Uterus (tissue), 4 donors: ENCODE data around the gene VPS37C. TPM values are rescaled to one million over a fixed set of nuclear protein-coding genes. Genes with fewer than 3 reads are reported as not detected.
"Not testable (repeated sequence)": the region's sequence is repeated elsewhere in the genome, so short reads cannot be mapped to it uniquely, and the experiment has no call there.

Experiments used
- DNase-seq, 2 donors: peaks; one replicate each; pipeline ENCODE4 v3.0.0-alpha.2; 2019 to 2020
- H3K27ac ChIP-seq, 2 donors: fragments of 200-600 bp; sonication (generic); 1 replicate in 1 of 2; 2 replicates in 1 of 2; pipeline ENCODE4 v1.5.1; 2016 to 2018
- H3K27me3 ChIP-seq, 2 donors: fragments of 200-600 bp; sonication (generic); one replicate each; pipeline ENCODE4 v1.5.1; 2018 to 2019; ENCODE audit warnings: control low read depth in 1 of 2
- H3K36me3 ChIP-seq, 2 donors: fragments of 200-600 bp; sonication (generic); one replicate each; pipeline ENCODE4 v1.5.1; 2019; ENCODE audit warnings: control low read depth in 1 of 2
- H3K4me1 ChIP-seq, 2 donors: fragments of 200-600 bp; sonication (generic); one replicate each; pipeline ENCODE4 v1.5.1; 2018 to 2019; ENCODE audit warnings: control low read depth in 1 of 2
- H3K4me3 ChIP-seq, 2 donors: fragments of 200-600 bp; sonication (generic); 1 replicate in 1 of 2; 2 replicates in 1 of 2; pipeline ENCODE4 v1.5.1; 2018 to 2019; ENCODE audit warnings: mild to moderate bottlenecking in 1 of 2
- H3K9me3 ChIP-seq, 2 donors: fragments of 200-600 bp; sonication (generic); one replicate each; pipeline ENCODE4 v1.5.1; 2019; ENCODE audit warnings: control low read depth in 1 of 2
- CTCF ChIP-seq, 4 experiments: fragments of 200-600 bp in 2 of 4; fragments of 450-650 bp in 2 of 4; sonication (generic) in 2 of 4; IDR thresholded peaks; one replicate each; pipeline ENCODE4 v1.5.1; 2016 to 2019; ENCODE audit warnings: antibody characterized with exemption in 4 of 4, mild to moderate bottlenecking in 2 of 4, moderate library complexity in 1 of 4
- POLR2A ChIP-seq, 2 donors: fragments of 450-650 bp; IDR thresholded peaks; one replicate each; pipeline ENCODE4 v1.6.1; 2016; ENCODE audit warnings: antibody characterized with exemption in 2 of 2, mild to moderate bottlenecking in 1 of 2, moderate library complexity in 1 of 2
- intact Hi-C: fragments of 100-400 bp; cut with DNase I; formaldehyde crosslinking; loops from one replicate; pipeline ENCODE4 v1.15.1; 2023; ENCODE audit warnings: low total_unique reads
- total RNA-seq, 4 donors: library from RNA; depleted of rRNA in 3 of 4; stranded (reverse); fragments of >200 nt in 3 of 4; gene quantifications; one replicate each; pipeline versions ENCODE4 v1.1.0 to v1.2.4, GENCODE V29; 2014 to 2023
- donor health status: DM: yes; HTN: yes; CAD: no.

The VPS37C gene
- total RNA-seq, 4 donors from 2014 or later = 0.26 to 26.3 (median 13.3) TPM

DNA sequence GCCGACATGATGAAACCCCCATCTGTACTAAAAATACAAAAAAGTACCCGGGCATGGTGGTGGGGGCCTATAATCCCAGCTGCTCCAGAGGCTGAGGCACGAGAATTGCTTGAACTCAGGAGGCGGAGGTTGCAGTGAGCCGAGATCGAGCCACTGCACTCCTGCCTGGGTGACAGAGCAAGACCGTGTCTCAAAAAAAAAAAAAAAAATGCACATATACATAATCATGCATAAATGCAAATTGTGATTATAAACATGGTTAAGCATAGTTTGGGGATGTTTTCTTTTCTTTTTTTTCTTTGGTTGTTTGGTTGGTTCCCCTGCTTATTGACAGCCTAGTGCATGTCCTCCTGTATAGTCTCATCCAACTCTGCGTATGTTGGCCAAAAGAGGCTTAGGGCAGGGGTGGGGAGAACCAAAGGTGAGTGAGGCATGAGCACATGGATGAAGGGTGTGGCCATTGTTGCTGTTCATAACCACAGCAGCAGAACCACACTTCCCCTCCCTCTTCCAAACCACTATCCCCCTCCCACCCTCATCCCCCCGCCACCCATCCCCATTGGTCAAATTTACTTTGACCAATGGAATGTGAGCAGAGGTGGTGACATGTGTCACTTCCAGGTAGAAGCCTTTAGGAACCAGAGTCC is 6.9 kb upstream of the VPS37C start:
- Histone ChIP-seq H3K27ac (no peak overlapping the region), H3K4me1 (no peaks in the 10 kb centered on the region), H3K4me3 (no peak overlapping the region), H3K27me3 (no peaks in the 10 kb centered on the region), H3K36me3 (no peaks in the 10 kb centered on the region), H3K9me3 (no peaks in the 10 kb centered on the region)
- no peak for DNase-seq
- TF ChIP-seq CTCF (IDR thresholded peaks at IDR 0.05) (no peak), POLR2A (IDR thresholded peaks at IDR 0.05) (no peak)
- intact Hi-C loops = no loop called here

DNA sequence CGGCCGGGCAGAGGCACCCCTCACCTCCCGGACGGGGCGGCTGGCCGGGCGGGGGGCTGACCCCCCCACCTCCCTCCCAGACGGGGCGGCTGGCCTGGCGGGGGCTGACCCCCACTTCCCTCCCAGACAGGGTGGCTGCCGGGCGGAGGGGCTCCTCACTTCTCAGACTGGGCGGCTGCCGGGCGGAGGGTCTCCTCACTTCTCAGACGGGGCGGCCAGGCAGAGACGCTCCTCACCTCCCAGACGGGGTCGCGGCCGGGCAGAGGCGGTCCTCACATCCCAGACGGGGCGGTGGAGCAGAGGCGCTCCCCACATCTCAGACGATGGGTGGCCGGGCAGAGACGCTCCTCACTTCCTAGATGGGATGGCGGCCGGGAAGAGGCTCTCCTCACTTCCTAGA is 5.1 kb upstream of the VPS37C start:
- H3K4me3 ChIP-seq, H3K4me1 ChIP-seq, H3K27ac ChIP-seq, H3K9me3 ChIP-seq, intact Hi-C loops, H3K27me3 ChIP-seq, DNase-seq, H3K36me3 ChIP-seq: not testable (repeated sequence)

- intact Hi-C loops, DNase-seq, H3K27me3 ChIP-seq, H3K9me3 ChIP-seq, H3K4me3 ChIP-seq, H3K36me3 ChIP-seq, H3K27ac ChIP-seq, H3K4me1 ChIP-seq: not testable (repeated sequence)
These were observed 4.6 kb upstream of the VPS37C start for GRCh38 chr11:61165785-61166184.

DNA sequence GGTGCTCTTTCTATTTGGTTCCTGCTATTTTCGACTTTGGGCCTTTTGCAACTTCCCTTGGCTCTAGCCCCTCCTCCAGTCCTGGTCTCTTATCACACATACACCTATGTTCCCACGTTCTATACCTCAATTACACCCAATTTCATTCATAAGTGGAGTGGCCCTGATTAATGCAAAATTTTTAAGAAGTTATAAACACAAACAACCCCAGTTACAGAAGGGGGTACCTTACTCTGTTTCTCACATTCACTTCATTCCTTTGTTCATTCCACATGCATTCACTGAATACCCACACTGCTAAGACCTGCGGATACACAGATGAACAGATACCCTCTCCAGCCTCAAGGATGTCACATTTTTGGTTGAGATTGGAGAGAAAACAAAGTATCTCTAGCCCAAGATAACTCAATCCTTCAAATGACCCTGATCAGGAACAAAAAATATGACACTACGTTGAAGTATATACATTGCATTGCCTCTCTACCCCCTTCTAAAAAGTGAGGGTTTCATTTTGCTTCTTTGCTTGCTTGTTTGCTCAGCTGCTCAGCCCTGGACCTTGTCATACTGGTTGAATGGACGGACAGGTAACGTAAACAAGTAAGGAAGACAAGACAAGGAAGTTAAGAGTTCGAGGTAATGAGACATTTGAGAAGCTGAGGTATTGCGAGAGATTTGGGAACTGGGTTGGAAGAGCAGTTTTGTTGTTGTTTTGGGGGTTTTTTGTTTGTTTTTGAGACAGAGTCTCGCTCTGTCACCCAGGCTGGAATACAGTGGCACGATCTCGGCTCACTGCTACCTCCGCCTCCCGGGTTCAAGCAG is 3.6 kb upstream of the VPS37C start:
- no peak overlapping the region for H3K4me3 ChIP-seq
- no peak overlapping the region for H3K27ac ChIP-seq
- no peak for TF ChIP-seq POLR2A (IDR thresholded peaks at IDR 0.05)
- TF ChIP-seq CTCF (IDR thresholded peaks at IDR 0.05) = no peak

GRCh38 chr11:61163714-61164605 is 2.7 kb upstream of the VPS37C start:
- Histone ChIP-seq H3K27me3 (no peaks in the 10 kb centered on the region), H3K4me3 (no peak overlapping the region), H3K9me3 (no peaks in the 10 kb centered on the region), H3K27ac (no peak overlapping the region), H3K36me3 (no peaks in the 10 kb centered on the region), H3K4me1 (no peaks in the 10 kb centered on the region)
- TF ChIP-seq POLR2A (IDR thresholded peaks at IDR 0.05) = no peak
- TF ChIP-seq CTCF (IDR thresholded peaks at IDR 0.05) = no peak
- intact Hi-C loops = no loop called here
- DNase-seq = no peak

More for the DNA sequence above, 3.6 kb upstream of the VPS37C start:
- intact Hi-C loops = no loop called here
- Histone ChIP-seq H3K9me3 (no peaks in the 10 kb centered on the region), H3K4me1 (no peaks in the 10 kb centered on the region), H3K27me3 (no peaks in the 10 kb centered on the region), H3K36me3 (no peaks in the 10 kb centered on the region)
- no peak for DNase-seq
